Cerebellar nuclear complex (tissue), 1 donor: ENCODE data around the gene ECSCR.
A peak's percentile ranks its signal among the peaks of the same experiment; 100 is the strongest.
"Not testable (repeated sequence)": the region's sequence is repeated elsewhere in the genome, so short reads cannot be mapped to it uniquely, and the experiment has no call there.

ENCODE experiments used
- DNase-seq, 2 experiments: peaks; one replicate each; lab custom pipeline; 2025; lab: John Stamatoyannopoulos, UW

Gene ECSCR

DNA sequence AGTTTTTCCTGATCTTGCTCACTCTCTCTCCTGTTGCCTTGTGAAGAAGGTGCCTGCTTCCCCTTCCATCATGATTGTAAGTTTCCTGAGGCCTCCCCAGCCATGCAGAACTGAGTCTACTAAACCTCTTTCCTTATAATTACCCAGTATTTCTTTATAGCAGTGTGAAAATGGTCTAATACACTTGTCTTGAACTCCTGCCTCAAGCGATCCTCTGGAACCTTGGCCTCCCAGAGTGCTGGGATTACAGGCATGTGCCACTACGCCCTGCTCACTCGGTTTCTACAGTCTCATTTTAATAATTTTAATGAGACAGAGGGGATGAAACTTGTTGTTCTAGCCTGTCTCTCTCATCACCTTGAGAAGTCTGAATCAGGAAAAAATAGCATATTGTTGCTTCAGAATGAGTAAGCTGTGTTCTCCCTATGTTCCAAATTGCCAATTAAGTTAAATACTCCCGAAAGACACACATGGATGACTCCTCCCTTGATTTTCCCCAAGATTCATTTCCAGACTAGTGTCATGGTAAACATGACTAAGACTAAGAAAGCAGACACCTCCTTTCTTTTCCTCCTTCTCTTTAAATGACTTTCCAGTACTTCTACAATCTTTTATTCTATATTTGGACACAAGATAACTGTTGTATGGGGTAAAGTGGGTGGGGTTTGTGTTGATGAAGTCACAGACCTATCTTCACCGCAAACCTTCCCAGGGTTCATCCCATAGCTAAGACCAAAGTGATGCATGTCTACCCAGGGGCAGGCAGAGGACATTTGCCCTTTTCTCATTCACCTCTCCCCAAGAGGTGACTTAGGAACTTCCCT is 15.4 kb downstream of the ECSCR start:
- no peak for DNase-seq

DNA sequence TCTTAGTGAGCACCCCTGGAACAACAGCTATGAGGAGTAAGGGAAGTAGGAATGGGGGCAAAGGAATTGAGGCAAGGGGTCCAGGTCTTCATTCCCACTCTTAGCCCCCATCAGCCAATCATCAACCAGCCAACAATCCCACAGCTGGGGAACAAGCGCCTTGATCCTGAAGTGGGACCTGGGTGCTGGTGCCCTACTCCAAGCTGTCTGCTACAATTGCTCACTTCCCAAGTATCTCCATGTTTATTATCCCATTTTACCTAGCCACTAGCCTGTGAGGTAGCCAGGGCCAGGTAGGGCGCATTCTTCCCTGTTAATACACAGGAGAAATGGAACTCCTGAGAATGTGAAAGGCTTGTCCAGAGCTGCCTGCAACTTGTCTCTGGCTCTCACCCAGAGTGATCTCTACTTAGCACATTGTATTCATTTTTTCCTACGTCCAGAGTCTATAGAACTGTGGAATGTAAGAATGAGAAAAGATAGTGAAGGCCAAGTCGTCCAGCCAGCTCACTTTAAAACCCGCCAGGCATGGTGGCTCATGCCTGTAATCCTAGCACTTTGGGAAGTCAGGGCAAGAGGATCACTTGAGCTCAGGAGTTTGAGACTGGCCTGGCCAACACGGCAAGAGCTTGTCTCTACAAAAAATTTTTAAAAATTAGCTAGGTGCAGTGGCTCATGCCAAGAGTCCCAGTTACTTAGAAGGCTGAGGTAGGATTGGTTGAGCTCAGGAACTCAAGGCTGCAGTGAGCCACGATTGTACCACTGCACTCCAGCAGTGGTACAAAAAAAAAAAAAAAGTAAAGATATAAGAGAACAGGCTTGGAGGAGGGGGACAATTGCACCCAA is 17.0 kb downstream of the ECSCR start:
- DNase-seq, result no peak

DNA sequence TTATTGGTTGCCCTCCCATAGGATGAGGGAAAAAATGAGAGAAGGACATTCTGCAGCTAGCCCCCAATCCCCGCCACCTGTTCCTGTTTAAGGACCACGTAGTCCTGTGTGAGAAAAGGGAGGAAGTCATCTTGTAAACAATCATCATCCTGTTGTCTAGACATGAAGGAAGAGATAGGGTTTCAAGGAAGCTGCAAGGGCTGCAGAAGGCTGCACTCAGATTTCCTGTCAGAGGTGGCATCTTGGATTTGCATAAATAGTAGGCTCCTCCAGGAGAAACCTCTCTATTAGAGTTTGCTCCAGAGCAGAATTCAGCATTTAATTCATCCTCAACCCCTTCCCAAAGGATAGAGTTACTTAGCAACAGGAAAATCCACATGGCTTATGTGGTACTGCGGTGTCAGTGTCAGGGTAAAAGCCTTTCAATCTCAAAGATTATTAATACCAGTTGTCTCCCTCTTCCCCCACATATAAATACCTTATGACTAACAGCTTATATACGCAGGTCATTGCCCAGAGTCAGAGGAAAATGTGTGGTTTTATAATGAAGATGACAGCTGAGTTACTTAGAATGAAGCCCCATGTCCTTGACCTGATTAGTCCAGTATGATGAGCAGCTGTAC is 18.6 kb downstream of the ECSCR start:
- no peak for DNase-seq

DNA sequence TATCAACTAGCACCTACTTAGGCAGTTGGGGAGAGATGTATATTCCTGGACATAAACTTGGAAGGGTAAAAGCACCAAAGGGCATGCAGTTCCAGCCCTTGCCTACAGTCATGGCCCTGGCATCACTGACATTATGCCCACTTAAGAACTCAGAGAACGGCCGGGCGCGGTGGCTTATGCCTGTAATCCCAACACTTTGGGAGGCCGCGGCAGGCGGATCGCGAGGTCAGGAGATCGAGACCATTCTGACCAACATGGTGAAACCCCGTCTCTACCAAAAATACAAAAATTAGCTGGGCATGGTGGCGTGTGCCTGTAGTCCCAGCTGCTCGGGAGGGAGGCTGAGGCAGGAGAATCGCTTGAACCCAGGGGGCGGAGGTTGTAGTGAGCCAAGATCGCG is 22.1 kb downstream of the ECSCR start:
- DNase-seq, result not testable (repeated sequence)

DNA sequence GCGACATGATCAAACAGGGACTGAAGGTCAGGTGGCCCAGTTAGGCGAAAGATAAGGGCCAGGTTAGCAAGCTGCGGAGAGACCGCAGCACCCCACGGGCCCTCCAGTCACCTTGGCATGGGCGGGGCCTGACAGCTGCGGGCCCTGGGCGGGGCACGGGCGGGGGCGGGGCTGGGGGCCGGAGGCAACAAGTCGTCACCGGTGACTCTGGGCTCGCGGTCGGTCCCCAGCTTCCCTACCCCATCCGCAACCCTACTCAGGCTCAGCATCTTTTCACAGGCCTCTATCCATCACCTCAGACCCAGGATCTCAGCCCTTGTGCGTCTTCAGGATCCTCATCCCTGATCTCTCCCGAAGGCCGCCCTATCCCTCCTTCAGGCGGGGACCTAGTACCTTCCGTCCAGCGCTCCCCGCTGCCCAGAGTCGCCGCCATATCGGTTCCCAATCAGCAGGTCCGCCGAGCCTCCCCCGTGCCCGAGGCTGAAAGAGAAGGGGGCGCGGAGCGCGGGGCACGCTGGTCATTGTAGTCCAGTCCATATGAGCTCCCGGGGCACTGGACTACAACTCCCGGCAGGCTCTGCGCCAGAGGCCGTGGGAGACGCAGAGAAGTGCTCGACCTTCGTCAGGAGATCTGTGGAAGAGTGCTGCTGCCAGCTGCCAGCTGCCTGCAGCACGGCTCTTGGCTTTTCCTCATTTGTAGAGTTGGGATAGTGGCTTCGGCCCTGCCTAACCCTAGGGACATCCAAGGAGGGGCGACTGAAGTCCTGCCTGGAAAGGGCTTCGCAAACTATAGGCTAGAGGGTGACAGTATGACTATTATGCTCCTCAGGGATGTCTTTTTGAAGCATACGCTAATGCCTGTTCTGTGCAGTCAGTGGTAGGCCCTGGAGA is 23.3 kb downstream of the ECSCR start, which contains the start of gene DNAJC18:
Gene DNAJC18 (minus strand): TSS at position 513 of the 891 bp plus-strand sequence. CDS start 80 bp downstream, at position 433.
- peak; percentile 74 to 76 for DNase-seq

DNA sequence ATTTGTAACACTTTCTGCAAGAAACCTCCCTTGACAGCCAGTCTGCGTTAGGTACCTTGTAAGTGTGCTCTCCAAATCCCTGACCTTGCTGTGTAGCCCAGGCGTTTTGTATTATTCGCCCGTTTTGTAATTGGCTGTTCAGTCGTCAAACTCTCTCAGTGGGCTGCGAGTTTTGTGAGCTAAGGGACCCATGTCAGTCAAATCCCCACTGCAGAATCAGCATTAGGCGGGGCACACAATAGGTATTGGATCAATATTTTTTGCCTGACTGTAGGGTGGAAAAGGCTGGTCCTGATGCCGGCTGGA is 23.9 kb downstream of the ECSCR start:
- no peak for DNase-seq

DNA sequence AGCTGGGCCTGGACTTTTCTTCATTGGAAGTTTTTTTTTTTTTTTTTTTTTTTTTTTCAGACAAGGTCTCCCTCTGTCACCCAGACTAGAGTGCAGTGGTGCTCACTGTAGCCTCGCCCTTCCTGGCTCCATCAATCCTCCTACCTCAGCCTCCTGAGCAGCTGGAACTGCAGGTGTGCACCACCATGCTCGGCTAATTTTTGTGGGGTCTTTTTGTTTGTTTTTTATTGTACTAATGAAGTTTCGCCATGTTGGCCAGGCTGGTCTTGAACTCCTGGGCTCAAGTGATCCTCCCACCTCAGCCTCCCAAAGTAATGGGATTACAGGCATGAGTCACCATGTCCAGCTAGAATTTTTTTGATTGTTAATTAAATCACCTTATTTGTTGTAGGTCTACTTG is 26.9 kb downstream of the ECSCR start:
- DNase-seq, result no peak

DNA sequence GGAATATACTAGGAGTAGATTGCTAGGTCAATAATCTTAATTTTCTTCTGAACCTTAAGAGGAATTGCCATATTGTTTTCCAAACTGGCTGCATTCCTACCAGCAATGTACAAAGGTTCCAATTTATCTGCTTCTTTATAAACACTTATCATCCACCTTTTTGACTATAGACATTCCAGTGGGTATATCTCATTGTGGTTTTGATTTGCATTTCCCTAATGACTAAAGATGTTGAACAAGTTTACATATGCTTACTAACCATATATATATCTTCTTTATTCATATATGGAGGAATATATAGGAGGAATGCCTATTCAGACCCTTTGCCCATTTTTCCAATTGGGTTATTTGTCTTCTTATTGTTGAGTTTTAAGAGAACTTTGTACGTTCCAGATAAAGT is 30.8 kb downstream of the ECSCR start:
- DNase-seq, result no peak

DNA sequence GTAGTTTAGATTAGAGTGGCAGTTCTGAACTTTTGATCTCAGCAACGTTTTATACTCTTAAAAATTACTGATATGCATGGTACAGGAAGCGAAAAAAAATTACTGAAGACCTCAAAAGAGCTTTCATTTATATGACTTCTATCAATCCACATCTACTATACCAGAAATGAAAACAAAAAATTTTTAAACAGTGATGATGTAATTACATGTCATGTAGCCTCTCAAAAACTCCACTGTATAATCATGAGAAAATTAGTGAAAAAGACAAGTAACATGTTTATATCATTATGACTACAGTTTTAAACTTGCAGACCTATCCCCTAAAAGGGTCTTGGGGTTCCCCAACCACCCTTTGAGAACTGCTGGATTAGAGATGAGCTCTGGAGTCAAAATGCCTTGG is 32.5 kb downstream of the ECSCR start:
- DNase-seq, result no peak

DNA sequence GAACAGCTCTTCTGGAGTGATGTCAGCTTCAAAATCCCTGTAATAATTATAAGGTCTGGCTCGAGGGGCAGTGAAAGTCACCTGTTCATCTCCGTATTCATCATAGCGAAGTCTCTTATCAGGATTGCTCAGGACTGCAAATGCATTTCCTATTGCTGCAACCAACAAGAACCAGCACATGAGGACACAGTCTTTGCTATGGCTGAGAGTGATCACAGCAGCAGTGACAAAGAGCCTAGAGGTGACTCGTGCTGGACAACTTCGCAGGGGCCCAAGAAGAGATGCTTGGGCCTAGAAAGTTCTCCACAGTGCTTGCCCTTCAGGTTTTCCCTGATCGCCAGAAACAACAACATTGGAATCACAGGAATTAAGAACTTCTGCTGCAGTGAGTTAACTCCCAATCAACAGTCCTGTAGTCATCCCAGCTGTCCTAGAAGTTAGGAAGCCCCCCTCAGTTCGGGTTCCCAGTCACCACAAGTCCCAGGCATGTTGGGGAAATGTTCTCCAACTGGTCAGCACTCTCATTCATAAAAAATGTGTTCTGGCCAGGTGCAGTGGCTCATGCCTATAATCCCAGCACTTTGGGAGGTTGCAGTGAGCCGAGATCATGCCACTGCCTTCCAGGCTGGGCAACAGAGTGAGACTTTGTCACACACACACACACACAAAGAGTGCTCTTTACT is 36.2 kb downstream of the ECSCR start:
- DNase-seq, result no peak

DNA sequence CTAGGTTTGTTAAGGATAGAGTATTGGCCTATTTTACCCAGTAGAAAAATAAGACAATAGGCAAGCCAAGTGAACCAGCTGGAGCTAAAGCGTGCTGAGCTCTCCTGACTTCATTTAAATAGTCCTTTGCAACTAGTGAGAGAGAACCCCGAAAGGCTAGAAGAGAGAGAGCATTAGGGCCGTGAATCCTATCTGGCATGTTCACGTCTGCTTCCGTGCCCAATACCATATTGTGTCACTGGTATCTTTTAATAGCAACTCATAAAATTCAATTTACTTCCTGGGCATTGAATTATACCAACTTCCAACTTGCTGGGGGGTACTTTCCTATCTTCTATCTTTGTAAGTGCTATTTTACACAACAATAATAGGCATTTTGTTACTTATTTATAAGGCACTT is 37.0 kb downstream of the ECSCR start:
- DNase-seq, result no peak

DNA sequence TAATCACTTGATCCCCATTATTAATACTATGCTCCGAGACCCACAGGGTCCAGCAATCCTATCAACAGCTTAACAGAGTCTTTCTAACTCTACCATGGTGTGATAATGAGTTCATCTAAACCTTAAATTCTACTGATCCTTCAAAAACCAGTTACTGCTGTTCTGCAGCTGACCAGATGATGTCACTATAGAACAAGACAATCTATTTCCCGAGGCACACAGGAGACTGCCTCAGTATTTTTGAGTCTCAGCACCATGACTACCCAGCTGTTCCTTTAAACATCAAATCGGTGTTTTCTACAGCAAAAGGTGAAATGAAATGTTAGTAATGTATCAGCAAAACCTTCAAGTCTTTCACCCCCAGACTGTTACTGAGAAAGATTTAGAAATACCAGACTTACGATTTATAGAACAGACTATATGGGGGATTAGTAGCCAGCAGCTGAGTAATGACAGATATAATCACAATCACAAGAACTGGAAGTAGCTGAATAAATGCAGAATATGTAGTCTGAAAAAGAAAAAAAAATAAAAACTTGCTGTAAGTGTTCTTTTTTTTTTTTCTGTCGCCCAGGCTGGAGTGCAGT is 40.1 kb downstream of the ECSCR start:
- peak in 1 of 2 experiments; percentile 10 for DNase-seq

DNA sequence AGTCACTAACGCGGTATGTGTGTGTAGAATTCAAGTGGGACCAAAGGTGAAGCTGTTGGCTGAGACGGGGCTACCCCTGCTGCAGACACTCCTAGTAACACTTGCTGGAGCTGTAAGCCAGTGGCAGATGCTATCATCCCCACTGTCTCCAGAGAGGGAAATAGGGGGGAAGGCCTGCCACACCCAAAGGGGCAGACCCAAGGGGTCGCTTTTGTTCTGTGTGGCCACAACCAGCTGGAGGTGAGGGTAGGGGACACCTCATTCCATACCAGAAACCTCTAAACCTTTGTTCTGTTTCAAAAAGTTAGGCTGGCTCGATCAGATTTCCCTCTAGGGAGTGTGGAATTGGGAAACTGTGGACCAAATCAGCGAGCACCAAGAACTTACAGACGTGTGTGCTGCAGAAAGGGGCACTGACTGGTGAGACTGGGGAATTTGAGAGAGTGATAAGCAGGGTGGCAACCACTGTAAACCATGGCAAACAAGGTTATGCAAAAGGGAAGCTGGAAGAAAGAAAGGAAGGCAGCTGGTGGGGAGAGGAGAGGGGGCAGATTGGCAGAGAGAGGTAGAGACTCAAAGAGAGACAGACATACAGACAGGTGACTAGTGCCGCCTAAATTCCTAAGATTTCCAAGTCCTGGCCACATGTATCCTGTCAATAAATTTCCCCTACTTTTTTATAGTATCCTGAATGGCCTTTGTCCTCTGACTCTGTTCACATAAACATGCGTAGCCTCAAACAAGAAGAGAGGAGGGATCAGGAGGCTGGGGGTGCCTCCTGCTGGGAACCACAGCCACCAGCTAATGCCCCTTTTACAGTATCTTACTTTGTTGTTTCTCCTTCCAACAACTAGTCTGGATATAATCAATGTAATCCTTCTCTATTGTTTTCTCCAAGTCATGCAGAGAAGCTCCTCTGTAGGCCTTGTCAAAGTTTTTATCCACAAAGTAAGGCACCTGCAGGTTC is 43.0 kb downstream of the ECSCR start:
- DNase-seq, result no peak

DNA sequence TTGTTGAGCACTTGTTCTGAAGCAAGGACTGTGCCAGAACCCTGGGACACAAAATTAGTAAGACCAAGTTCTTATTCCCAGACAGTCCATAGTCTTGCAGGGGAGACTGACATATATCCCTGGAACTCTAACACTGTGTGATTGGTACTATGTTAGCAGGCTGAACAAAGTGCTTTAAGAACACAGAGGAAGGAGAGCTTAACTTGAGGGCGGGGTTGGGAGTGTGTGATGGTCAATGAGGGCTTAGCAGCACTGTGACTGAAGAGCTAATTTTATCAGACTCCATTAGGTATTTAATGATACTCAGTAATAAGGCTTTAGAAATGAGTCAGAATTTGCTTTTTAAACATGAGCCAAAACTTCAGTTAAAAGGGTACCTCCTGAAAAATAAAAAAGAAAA is 43.8 kb downstream of the ECSCR start:
- no peak for DNase-seq

DNA sequence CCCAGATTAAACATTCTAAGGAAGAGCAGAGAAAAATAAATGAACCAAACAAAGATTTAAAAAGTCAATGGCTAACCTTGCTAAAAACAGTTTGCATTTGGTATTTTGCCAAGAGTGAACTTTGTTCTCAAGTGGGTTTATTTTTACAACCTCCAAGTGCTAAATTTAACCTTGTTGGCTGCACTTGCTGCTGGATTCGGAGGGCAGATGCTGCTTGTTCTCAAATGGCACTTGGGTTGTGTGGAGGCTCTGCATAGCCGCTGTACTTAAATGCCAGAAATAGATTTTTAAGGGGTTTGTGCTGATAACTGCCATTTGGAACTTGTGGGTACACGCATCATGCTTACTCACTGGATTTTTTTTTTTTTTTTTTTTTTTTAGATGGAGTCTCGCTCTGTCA is 45.3 kb downstream of the ECSCR start:
- no peak for DNase-seq

DNA sequence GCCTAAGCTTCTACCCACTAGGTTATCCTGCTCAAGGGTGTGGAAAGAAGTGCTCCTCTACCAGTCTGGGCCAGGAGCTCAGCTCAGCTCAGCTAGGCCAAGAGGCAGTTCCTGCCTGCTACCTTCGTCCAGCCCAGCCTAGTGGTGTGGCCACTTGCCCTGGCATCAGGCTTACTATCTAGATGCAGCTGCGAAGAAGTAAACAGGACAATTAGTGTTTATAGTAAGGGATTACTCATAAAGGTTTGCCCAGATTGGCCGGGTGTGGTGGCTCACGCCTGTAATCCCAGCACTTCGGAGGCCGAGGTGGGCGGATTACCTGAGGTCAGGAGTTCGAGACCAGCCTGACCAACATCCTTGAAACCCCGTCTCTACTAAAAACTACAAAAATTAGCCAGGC is 45.9 kb downstream of the ECSCR start:
- DNase-seq, result no peak

DNA sequence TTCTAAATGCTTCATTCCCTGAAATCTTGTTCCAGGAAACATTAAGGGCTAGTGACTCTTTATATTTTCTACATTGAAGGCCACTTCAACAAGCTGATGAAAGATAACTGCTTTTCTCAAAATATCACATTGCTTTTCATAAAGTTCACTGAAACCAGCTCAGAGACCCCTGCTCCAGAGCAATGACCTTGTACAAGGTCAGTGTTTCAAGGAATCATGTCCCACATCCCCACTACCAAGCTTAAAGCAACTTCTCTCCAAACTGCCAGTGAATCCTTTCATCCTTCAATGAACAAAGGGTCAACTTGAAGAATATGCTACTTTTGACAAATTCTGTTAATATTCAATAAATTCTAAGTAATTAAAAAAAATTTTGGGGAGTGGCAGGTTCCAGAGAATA is 46.7 kb downstream of the ECSCR start:
- no peak for DNase-seq

DNA sequence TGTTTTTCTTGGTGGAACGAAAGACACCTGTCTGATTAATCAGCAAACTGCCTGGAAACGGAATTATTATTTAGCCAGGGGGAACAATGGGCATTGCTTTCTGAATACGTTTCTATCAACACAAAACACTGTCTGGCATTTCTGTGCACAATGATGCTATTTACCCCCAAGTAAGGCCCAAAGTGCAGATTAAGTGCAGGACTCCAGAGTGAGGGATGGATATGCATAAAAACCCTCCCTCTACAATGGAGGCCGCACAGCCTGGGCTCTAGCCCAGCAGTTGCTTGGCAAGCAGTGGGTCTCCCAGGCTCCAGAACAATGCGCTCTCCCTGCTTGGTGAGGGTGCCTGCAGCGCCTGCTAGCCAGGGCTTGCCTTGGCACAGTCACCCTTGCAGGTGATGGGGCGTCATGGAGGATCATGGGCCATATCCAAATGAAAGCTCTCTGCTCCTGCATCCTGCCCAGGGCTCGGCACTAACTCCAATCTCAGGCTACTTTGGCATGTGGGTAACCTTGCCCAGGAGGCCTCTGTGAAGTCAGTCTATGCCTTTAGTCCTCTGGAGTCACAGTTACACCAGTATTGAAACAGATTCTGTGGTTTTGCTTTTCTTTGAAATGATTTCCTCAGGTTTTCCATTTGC is 47.2 kb downstream of the ECSCR start:
- peak; percentile 32 to 33 for DNase-seq

DNA sequence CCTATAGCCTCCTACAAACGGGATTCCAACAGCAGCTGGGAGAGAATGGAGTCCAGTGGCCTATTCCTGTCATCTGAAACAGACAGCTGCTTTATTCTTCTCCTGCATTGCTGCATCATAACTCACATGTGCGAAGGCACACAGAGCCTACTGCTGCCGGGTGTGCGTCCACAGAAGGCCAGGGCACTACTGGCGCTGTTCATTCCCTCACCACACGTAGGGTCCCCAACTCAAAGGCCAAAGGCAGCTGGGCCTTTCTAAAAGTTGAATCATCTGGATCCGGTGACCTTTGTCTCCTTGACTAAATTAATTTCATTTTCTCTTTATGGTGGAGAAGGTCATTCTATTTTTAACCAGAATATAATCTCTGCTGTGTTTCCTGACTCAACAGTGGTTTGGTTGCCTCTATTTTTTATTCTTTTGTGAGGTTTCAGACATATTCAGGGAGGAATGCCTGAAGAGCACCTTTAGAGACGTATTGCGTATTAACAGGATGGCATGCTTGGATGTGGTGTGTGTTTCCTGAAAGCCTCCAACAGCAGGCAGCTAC is 47.9 kb downstream of the ECSCR start:
- DNase-seq, result no peak
